NCI-H460 (cell line): Measurements from ENCODE around the gene TMEM98. TPM values are rescaled to one million over a fixed set of nuclear protein-coding genes. Genes with fewer than 3 reads are reported as not detected.
"Not testable (repeated sequence)": the region's sequence is repeated elsewhere in the genome, so short reads cannot be mapped to it uniquely, and the experiment has no call there.

Source experiments
- DNase-seq: peaks from one replicate; pipeline ENCODE4 v3.0.0-alpha.2; 2016; ENCODE audit warnings: low read depth; ENCODE audit errors: extremely low read depth
- total RNA-seq: library from RNA; depleted of rRNA; stranded (reverse); fragments of >200 nt; shearing (Covaris generic); gene quantifications from 2 replicates; pipeline ENCODE4 v1.2.3, GENCODE V29; 2014

TMEM98 gene
- total RNA-seq, 1 experiment from 2014 or later = 8.8 TPM

DNA sequence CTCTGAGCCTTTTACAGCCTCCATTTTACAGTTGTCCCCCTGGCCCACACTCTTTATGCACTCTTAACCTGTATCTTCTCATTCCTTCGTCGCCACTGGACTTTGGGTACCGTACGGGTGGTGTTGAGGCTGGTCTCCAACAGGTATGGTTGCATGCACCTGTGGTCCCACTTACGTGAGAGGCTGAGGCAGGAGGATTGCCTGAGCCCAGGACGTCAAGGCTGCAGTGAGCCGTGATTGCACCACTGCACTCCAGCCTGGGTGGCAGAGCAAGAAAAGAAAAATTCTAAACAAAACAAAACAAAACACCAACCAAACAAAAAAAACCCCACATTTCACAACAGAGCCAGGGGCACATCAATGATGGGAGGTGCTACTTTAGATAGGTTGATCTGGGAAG is 14.4 kb upstream of the TMEM98 start:
- DNase-seq = no peak

DNA sequence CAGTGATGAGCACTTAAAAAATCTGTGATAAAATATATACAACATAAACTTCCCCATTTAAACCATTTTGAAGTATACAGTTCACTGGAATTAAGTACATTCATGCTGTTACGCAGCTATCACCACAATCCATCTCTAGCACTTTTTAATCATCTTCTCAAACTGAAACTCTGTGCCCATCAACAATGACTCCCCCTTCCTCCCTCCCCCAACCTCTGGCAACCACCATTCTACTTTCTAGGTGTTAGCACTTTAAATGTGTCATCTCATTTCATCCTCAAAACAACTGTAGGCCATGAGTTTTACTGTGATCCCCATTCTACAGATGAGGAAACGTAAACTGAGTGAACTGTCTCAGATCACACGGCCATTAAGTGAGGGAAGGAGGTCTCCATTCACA is 13.8 kb upstream of the TMEM98 start:
- DNase-seq = no peak

DNA sequence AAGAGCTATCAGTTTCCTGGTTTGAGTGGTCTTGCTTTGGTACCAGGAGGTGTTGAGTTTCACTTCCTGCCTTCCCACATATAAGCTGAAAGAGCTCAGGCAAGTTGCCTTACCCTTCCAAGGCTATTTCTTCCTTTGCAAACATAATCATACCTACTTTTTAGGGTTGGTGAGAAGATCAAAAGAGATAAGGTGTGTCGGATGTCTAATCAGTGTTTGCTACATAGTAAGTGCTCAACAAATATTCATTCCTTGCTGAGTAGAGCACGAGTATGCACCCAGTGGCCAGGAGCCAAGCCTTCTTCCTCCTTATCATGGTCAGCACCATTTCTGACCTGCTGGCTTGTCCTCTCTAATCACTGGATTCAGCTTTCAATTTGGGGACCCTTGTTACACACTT is 12.7 kb upstream of the TMEM98 start:
- DNase-seq = no peak

DNA sequence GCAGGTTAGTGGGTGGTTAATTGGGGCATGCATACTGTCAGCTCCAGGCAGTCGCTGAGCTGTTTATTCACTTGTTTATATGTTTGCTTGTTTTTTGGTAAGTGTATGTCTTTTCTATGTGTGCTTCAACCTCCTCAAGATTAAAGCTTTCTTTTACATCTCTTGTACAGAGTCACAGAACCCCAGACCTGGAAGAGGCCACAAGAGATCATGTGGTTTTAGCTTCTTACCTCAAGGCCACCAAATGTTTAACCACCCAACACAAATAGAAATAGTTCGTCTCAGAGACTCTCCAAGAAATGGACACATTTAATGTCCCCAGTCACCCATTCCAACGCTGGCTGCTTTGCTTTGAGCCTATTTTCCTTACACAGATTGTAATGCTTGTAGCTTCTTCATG is 11.8 kb upstream of the TMEM98 start:
- DNase-seq = no peak

DNA sequence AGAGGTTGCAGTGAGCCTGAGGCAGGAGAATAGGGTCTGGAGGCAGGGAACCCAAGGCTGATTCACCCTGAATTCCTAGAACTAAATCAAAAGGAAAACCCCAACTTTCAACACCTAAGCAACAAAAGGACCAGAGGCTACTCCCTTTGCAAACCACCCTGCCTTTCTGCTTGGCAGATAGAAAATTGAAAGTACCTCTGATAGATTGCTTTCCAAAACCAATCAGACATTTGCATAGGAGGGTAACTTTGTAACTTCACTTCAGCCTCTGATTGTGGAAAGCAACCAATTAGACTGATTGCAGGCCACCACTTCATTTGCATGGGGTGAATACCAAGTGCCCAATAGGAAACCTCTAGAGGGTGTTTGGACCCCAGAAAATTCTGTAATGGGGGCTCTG is 10.9 kb upstream of the TMEM98 start:
- DNase-seq = no peak

DNA sequence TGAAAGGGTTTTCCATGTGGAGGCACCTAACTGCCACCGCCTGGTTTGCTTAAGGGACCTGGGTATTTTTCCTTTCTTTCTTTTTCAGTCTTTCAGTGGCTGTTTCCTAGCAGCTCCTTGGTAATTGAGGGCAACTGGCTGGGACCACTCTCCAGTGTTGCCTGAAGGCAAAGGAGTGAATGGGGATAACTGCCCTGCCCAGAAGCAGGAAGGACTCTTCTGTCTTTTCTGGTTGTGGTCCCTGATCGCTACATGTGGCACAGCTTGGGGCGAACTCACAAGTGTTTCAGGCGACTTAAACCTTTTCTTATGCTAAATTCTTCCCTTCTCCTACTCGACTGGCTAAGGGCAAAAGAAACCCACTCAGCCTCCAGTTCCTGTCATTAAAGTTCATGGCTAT is 10.1 kb upstream of the TMEM98 start:
- DNase-seq = no peak

DNA sequence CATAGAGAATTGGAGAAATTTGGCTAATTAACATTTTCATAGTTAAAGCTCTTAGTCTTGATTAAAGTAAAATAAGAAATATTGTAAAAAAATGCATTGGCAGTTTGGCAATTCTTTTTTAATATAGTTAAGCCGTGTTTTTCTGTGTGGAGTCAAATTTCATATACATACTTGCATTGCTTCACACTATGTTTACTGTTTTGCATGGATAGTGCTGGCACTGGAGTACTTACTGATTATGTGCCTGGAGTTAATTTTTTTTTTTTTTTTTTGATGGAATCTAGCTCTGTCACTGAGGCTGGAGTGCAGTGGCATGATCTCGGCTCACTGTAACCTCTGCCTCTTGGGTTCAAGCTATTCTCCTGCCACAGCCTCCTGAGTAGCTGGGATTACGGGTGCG is 8.1 kb upstream of the TMEM98 start:
- not testable (repeated sequence) for DNase-seq

DNA sequence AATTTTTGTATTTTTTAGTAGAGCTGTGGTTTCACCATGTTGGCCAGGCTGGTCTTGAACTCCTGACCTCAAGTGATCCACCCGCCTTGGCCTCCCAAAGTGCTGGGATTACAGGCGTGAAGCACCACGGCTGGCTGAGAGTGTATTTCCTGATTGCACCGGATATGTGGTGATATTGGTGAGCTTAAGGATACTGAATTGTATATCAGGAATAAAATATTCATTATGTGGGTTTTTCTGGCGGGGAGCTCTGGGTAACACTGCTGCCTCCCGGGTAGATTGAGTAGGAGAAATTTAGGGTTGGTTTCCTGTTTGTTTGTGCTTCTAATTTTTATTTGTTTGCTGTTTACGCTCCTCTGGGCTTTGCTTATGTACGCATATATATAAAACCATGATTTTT is 7.7 kb upstream of the TMEM98 start:
- DNase-seq = no peak

DNA sequence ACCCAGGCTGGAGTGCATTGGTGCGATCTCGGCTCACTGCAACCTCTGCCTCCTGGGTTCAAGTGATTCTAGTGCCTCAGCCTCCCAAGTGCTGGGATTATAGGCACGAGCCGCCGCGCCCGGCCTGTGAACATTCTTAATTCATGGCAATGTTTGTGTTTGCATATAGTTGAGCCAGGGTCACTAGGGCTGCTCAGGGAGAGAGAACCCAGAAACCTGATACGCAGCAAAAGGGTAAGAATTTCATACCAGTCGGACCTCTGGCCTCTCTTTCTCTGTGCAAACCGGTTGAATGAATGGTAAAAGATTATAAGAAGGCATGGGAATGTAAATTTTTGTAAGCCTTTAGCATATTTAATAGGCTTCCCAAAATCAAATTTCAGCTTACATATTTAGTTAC is 6.9 kb upstream of the TMEM98 start:
- no peak for DNase-seq

DNA sequence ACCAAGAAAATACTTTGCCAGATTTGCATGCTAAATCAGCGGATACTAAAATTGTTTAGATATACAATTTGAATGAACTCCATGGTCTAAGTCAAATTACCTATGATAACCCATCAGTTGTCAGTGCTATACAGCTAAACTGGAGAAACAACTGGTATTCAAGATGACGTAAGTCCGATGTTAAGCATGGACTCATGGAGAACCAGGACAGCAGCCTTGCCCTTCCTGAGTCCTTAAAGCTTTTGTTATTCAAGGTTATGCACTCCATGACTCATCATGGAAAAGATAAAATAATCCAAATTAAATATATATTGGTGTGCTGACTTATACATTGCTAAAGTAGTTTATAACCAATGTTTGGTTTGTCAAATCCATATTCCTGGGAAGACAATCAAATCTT is 4.0 kb upstream of the TMEM98 start:
- DNase-seq = not testable (repeated sequence)

DNA sequence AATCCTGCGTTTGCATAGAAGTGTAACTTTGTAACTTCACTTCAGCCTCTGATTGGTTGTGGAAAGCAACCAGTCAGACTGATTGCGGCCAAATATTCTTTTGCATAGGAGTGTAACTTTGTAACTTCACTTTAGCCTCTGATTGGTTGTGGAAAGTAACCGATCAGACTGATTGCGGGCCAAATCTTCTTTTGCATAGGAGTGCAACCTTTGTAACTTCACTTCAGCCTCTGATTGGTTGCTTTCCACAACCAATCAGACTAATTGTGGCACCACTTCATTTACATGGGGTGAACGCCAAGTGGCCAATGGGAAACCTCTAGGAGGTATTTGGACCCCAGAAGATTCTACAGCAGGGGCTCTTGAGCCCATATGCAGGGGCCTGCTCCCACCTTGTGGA is 1.8 kb upstream of the TMEM98 start:
- DNase-seq = no peak

DNA sequence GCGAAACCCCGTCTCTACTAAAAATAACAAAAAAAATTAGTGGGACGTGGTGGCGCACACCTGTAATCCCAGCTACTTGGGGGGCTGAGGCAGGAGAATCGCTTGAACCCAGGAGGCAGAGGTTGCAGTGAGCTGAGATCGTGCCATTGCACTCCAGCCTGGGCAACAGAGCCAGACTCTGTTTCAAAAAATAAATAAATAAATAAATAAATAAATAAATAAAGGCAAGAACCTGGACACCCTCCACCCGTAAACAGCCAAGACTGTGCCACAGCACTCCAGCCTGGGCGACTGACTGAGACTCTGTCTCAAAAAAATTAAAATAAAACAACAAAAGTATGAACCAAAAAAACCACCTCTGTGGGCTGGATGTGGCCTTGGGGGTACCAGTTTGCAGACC is 1.2 kb upstream of the TMEM98 start:
- DNase-seq = not testable (repeated sequence)

DNA sequence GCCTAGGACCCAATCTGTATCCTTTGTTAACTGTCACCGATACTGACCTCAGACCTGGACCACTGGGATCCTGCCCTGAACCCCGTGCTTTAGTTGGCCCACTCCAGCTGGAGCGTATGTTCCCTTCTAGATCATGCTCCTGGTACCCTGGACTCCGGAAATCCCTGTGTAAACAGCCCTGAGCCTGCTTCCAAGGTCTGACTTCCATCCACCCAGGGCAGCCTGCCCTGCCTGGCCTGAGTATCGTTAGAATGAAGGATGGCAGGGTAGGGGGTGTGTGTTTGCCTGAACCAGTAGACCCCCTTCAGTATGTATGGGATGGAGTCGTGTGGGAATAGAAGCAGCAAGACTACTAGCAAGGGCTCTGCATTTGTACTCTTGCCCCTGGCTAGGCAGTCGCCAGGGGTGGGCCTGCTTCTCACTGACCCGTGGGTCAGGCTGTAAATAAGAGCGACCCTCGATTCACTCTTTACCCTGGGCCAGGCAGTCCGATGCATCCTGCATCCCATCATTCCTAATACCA is 691 bp upstream of the TMEM98 start:
- no peak for DNase-seq

DNA sequence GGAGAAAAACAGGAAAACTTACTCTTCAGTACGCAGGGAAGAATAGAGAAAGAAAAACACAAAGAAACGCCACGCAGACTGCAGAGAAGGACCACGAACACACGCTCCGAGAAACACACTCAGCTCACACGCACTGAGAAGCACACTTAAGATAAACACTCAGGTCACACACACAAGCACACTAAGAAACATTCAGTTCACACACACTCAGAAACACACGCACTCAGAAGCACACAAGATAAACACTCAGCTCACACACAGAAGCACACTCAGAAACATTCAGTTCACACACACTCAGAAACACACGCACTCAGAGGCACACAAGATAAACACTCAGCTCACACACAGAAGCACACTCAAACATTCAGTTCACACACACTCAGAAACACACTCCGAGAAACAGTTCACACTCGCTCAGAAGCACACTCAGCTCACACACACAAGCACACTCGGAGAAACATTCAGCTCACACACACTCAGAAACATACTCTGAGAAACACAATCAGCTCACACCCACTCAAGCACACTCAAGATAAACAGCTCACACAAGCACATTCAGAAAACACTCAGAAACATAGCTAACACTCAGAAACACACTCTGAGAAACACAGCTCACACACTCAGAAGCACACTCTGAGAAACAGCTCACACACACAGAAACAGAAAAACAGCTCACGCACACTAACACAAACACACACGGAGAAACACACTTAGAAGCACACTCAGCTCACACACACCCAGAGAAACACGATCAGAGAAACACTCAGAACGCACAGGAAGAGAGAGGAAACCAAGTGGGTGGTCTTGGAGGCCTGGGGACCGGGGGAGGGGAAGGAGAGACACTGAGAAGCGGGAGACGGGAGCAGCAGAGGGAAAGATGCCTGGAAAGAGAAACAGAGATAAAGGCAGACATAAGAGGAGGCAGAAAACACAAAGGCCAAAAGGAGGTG is 908 bp downstream of the TMEM98 start:
- no peak for DNase-seq

DNA sequence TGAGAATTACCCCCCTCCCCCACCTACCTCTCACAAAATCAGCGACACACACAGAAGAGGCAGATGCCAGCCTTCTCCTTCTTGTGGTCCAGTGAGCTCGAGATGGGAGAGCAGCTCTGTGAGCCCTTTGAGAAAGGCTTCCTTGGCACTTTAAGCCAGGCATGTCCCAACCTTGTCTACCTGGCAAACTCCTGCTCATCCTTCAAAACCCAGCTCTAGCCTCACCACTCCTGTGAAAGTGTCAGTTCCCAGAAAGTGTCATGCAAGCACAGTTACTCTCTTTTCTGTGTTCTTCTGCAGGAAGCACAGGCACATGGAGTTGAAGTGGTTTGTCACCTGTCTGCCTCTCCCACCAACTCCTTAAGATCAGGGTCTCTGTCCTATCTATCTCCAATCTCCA is 1.6 kb downstream of the TMEM98 start:
- DNase-seq = no peak

DNA sequence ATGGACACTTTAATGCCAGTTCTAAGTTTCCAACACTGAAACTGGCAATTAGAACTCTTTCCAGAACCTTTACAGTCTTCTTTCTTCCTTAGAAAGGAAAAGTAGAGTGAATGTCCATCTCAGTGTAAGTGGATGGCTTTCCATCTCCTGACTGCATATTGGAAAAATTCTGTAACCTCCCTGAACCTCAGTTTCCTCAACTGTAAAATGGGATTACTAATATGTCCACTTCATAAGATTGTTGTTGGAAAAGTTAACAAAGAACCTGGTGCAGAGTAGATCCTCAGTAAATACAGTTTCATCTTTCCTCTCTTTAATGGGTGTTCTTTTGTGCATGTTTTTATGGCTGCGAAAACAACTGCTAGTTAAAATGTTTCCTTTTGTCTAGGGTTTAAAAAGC is 2.6 kb downstream of the TMEM98 start:
- DNase-seq = no peak

DNA sequence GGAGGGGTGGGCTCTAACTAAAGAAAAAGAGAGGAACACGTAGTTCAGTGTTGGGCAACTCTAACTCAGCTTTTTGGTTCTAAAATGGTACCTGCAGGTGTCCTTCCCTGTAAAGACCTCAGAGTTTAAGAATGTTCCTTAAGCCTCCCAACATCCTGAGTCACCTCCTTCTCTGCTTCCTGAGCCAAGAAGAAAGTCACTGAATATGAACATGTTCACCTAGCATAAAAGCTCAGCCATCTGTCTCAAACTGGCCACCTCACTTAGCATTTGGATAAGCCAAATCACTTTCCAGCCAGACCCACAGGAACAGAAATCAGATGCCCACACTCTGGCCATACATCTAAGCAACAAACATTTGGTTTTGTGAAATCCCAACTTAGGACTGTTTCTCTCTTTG is 3.7 kb downstream of the TMEM98 start:
- no peak for DNase-seq

DNA sequence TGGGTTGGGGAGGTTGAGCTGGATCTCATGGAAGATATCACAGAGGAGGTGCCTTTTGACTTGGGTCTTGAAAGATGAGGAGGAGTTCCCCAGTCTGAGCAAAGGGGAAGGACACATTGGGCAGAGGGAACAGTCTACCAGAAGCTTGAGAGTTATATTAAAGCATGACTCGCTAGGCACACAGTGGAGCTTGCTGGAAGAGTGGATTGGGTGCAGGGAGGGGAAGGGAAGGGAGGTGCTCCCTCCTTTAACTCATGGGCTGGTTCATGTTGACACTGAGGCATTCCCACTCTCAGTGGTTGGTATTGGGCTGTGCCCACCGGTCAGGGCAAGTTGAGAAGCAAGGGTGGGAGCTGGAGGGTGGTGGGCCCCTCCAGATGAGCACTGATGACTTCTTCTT is 5.9 kb downstream of the TMEM98 start:
- no peak for DNase-seq

DNA sequence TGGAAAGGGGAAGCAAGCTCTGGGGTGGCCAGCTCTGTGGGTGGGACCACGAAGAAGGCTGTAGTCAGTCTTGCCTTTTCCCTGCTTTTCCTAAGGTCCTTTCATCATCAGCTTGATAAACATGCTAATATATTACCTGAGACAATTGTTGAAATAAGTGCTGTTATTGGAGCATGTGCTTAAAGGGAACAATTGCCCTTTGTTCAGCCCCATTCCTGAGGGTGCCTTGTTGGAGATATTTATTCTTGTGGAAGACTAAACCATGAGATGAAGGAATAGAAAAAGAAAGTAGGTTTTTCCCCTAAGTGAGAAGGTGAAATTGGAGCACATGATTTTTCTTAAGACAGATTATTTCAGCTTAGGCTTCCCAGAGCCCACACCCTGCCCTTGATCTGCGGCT is 7.8 kb downstream of the TMEM98 start:
- DNase-seq = no peak

DNA sequence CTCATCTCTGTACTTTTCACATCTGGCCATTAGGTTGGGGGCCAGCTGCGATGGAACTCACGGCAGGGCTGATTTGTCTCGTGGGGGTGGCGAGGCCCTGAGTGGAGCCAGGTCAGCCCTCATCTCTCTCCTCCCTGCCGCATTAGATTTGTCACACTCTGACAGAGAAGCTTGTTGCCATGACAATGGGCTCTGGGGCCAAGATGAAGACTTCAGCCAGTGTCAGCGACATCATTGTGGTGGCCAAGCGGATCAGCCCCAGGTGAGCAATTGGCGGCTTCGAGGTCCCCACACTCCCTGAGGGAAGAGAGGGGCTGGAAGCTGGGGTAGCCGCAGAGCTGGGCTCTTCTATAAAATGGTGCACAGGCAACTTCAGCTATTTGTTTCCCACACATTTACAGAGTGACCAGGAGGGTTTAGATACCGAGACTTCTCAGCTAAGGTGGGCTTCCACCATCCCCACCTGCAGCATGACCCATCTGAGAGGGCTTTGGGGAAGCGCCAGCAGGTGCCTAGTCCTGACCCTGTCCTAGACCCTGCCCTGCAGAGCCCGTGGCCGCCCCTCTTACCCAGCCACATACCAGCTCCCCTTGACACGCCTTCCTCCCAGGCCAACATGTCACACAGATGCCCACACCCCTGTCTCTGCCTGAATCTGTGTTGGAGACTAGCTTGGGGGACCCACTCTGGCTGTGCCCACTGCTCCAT is 8.4 kb downstream of the TMEM98 start:
- no peak for DNase-seq

DNA sequence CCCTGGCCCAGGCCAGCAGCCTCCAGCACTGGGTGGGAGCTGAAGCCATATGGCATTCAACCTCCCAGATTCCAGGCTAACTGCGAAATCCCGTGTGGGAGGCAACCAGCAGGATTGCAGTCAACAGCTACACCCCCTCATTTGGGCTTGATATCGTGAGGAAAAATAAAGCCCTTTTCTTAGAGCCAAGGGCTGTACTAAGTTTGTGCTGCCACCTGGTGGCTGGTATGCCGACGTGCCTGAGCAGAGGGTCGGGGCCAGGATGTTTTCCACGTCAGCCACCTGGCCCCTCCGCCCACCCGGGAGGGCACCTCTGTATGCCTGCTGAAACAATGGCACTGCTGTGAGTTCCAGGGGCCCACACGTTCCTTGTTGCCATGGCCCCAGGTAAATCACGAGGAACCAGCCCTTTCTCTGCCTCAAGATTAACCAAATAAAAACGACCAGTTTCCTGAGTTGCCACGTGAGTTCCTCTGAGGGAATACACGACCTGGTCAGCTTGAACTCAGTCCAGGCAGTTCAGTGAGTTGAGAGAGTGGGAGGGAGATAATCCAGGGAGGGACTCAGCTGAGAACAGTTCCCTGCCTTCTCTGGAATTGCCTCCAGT is 9.0 kb downstream of the TMEM98 start:
- DNase-seq = peak; percentile 39
